K562 (cell line): ENCODE measurements around the gene NCOR2. TPM values are rescaled to one million over a fixed set of nuclear protein-coding genes. Genes with fewer than 3 reads are reported as not detected.
A peak's percentile ranks its signal among the peaks of the same experiment; 100 is the strongest.

Experiments
- CAMTA2 ChIP-seq: fragments of 250-450 bp; sonication (Bioruptor Pico); conservative IDR thresholded peaks from 2 replicates; pipeline ENCODE4 v1.5.1; 2022
- DDX20 ChIP-seq: fragments of 450-650 bp; IDR thresholded peaks from 2 replicates; pipeline ENCODE4 v1.6.1; 2016; ENCODE audit warnings: missing genetic modification characterization, low read depth, mild to moderate bottlenecking, missing compliant biosample characterization, moderate library complexity
- DMBX1 ChIP-seq: fragments of 250-450 bp; sonication (Bioruptor Pico); IDR thresholded peaks from 2 replicates; pipeline ENCODE4 v1.8.0; 2022; ENCODE audit warnings: inconsistent platforms, mild to moderate bottlenecking, moderate library complexity, borderline replicate concordance
- ESRRB ChIP-seq: fragments of 250-450 bp; sonication (Bioruptor Pico); IDR thresholded peaks from 2 replicates; pipeline ENCODE4 v1.5.0; 2020; ENCODE audit warnings: mild to moderate bottlenecking, moderate library complexity, borderline replicate concordance
- FUS ChIP-seq: fragments of 200-400 bp; formaldehyde crosslinking; optimal IDR thresholded peaks from 2 replicates; pipeline ENCODE3; 2017; ENCODE audit warnings: low read depth, low read length
- HDAC2 ChIP-seq: fragments of 450-650 bp; IDR thresholded peaks from 2 replicates; pipeline ENCODE4 v1.6.1; 2016; ENCODE audit warnings: mild to moderate bottlenecking
- JUND ChIP-seq, 2 experiments: IDR thresholded peaks; 2 replicates in 1 of 2; 3 replicates in 1 of 2; pipeline ENCODE4 v1.6.1; 2011; ENCODE audit warnings: borderline replicate concordance in 2 of 2, low read depth in 2 of 2, low read length in 2 of 2, improper control_type of control experiment in 1 of 2, missing biosample characterization in 1 of 2, missing genetic modification characterization in 1 of 2, missing genetic modification reagents in 1 of 2
- KAT7 ChIP-seq: sonication (generic); formaldehyde crosslinking; IDR thresholded peaks from 2 replicates; pipeline ENCODE4 v1.8.0; 2022; ENCODE audit warnings: missing genetic modification reagents, mild to moderate bottlenecking, borderline replicate concordance
- MECOM ChIP-seq: fragments of 250-450 bp; sonication (Bioruptor Pico); IDR thresholded peaks from 2 replicates; pipeline ENCODE4 v1.8.0; 2022; ENCODE audit warnings: inconsistent platforms
- PTBP1 ChIP-seq: fragments of 200-400 bp; formaldehyde crosslinking; IDR thresholded peaks from 2 replicates; pipeline ENCODE4 v1.6.1; 2017; ENCODE audit warnings: low read depth, low read length
- RB1 ChIP-seq: fragments of 450-650 bp; IDR thresholded peaks from 2 replicates; pipeline ENCODE4 v1.6.1; 2017; ENCODE audit warnings: low read depth, mild to moderate bottlenecking
- RBBP5 ChIP-seq: fragments of 200-600 bp; sonication (generic); IDR thresholded peaks from 2 replicates; pipeline ENCODE4 v1.6.1; 2012; ENCODE audit warnings: borderline replicate concordance, mild to moderate bottlenecking, low read length, control low read depth, inconsistent platforms; ENCODE audit not compliant: insufficient read depth, poor library complexity, severe bottlenecking
- RBM25 ChIP-seq: fragments of 200-400 bp; formaldehyde crosslinking; IDR thresholded peaks from 2 replicates; pipeline ENCODE4 v1.6.1; 2018; ENCODE audit warnings: low read length, low read depth, moderate library complexity; ENCODE audit not compliant: severe bottlenecking
- TBP ChIP-seq: optimal IDR thresholded peaks from 2 replicates; pipeline ENCODE3; 2011; ENCODE audit warnings: low read depth, low read length, improper control_type of control experiment
- ZNF224 ChIP-seq: sonication (generic); formaldehyde crosslinking; IDR thresholded peaks from 2 replicates; pipeline ENCODE4 v1.8.0; 2022; ENCODE audit warnings: mild to moderate bottlenecking, missing genetic modification reagents
- polyA plus RNA-seq, 8 experiments: library from polyadenylated mRNA; depleted of rRNA in 4 of 8; stranded (reverse) in 5 of 8; unstranded in 3 of 8; fragments of >200 nt; fragmentation: Nextera tagmentation in 2 of 8; fragmentation: Illumina TruSeq in 1 of 8; extraction: Ambion mirVana in 2 of 8; extraction: Trizol in 1 of 8; gene quantifications; 2 replicates each; pipeline versions ENCODE4 v1.2.1 to v1.2.3, GENCODE V29; 2011 to 2014; ENCODE audit warnings: inconsistent platforms in 1 of 8, missing spikeins in 1 of 8
- total RNA-seq, 7 experiments: library from RNA; depleted of rRNA in 6 of 7; stranded (reverse); fragments of >200 nt in 6 of 7; fragmentation: Illumina TruSeq in 2 of 7; extraction: Trizol in 2 of 7; gene quantifications; 2 replicates each; pipeline versions ENCODE4 v1.2.1 to v1.2.3, GENCODE V29; 2011 to 2021; ENCODE audit warnings: low replicate concordance in 1 of 7
- TF ChIP-seq, protein P1 (sequence below): IDR thresholded peaks from 3 replicates; pipeline ENCODE4 v1.6.1; 2011; ENCODE audit warnings: borderline replicate concordance, mild to moderate bottlenecking, moderate library complexity; ENCODE audit not compliant: insufficient read length; ENCODE audit errors: extremely low read depth
- TF ChIP-seq, protein P2 (sequence below): sonication (generic); formaldehyde crosslinking; IDR thresholded peaks from 2 replicates; pipeline ENCODE4 v1.8.1; 2023; ENCODE audit warnings: mild to moderate bottlenecking, missing genetic modification reagents
- TF ChIP-seq, protein P3 (sequence below), 2 experiments: IDR thresholded peaks; 2 replicates each; pipeline ENCODE4 v1.6.1; 2011; ENCODE audit warnings: borderline replicate concordance in 1 of 2, control low read depth in 1 of 2, low read depth in 1 of 2, low read length in 1 of 2, mild to moderate bottlenecking in 1 of 2, mixed read lengths in 1 of 2, moderate library complexity in 1 of 2; ENCODE audit not compliant: insufficient read depth in 1 of 2, insufficient read length in 1 of 2, poor library complexity in 1 of 2, severe bottlenecking in 1 of 2; ENCODE audit errors: extremely low read depth in 1 of 2

Gene NCOR2
- total and polyA plus RNA-seq, 9 of the 15 experiments (the other 6 are each of a cell fraction or from before 2014, with no cell fraction given), result 0.18 to 126 (median 8.4) TPM

DNA sequence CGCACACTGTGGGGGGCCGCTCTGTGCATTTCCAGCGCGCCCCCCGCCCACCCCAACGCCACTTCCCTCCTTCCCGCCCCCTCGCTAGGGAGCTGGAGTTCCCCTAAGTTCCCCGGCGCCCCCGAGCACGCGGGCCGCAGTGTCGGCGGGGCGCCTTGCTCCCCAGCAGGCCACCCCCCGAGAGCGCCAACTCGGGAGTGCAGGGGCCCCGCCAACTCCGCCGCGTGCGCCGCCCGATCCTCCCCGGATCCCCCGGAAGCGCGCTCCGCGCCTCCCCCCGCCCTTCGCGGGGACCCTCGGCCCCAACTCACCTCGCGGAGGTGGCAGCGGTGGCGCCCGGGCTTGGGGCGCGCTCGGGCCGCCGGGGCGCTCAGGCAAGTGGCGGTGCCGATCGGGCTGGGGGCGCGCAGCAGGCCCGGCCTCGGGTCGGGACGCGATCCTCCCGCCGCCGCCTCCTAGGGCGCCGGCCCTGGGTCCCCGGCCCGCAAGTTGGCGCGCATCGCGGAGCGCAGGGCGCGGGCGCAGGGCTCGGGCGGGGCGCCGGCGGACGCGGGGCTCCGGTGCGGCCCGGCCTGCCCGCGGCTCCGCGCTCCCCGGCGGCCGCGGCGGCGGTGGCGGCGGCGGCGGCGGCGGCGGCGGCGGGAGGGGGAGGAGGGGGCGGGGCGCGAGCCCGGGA, at the start of gene NCOR2 (continued):
- no peak for TF ChIP-seq PTBP1
- TF ChIP-seq RBBP5, result peak; percentile 68
- TF ChIP-seq CAMTA2 (CRISPR knock-in tag), result no peak
- TF ChIP-seq MECOM (CRISPR knock-in tag), result no peak
- TF ChIP-seq, protein P1, sequence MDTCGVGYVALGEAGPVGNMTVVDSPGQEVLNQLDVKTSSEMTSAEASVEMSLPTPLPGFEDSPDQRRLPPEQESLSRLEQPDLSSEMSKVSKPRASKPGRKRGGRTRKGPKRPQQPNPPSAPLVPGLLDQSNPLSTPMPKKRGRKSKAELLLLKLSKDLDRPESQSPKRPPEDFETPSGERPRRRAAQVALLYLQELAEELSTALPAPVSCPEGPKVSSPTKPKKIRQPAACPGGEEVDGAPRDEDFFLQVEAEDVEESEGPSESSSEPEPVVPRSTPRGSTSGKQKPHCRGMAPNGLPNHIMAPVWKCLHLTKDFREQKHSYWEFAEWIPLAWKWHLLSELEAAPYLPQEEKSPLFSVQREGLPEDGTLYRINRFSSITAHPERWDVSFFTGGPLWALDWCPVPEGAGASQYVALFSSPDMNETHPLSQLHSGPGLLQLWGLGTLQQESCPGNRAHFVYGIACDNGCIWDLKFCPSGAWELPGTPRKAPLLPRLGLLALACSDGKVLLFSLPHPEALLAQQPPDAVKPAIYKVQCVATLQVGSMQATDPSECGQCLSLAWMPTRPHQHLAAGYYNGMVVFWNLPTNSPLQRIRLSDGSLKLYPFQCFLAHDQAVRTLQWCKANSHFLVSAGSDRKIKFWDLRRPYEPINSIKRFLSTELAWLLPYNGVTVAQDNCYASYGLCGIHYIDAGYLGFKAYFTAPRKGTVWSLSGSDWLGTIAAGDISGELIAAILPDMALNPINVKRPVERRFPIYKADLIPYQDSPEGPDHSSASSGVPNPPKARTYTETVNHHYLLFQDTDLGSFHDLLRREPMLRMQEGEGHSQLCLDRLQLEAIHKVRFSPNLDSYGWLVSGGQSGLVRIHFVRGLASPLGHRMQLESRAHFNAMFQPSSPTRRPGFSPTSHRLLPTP, result no peak
- TF ChIP-seq, protein P2, sequence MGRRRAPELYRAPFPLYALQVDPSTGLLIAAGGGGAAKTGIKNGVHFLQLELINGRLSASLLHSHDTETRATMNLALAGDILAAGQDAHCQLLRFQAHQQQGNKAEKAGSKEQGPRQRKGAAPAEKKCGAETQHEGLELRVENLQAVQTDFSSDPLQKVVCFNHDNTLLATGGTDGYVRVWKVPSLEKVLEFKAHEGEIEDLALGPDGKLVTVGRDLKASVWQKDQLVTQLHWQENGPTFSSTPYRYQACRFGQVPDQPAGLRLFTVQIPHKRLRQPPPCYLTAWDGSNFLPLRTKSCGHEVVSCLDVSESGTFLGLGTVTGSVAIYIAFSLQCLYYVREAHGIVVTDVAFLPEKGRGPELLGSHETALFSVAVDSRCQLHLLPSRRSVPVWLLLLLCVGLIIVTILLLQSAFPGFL, result no peak
- TF ChIP-seq FUS, result no peak
- no peak for TF ChIP-seq DMBX1 (CRISPR knock-in tag)
- TF ChIP-seq HDAC2, result no peak
- TF ChIP-seq, protein P3, sequence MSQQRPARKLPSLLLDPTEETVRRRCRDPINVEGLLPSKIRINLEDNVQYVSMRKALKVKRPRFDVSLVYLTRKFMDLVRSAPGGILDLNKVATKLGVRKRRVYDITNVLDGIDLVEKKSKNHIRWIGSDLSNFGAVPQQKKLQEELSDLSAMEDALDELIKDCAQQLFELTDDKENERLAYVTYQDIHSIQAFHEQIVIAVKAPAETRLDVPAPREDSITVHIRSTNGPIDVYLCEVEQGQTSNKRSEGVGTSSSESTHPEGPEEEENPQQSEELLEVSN (IDR thresholded peaks at IDR 0.05; ENCODE audit: borderline replicate concordance in 1 of 2, extremely low read depth in 1 of 2, insufficient read depth in 1 of 2, insufficient read length in 1 of 2, low read depth in 1 of 2, low read length in 1 of 2, poor library complexity in 1 of 2, severe bottlenecking in 1 of 2), result peak in 1 of 2 experiments; percentile 72
- peak; percentile 64 for TF ChIP-seq RB1
- TF ChIP-seq TBP, result no peak
- TF ChIP-seq DDX20, result no peak
- peak; percentile 13 for TF ChIP-seq RBM25
- no peak for TF ChIP-seq ESRRB (CRISPR knock-in tag)
- no peak for TF ChIP-seq ZNF224
- TF ChIP-seq KAT7 (CRISPR knock-in tag), result no peak
- TF ChIP-seq JUND (IDR thresholded peaks at IDR 0.05; ENCODE audit: borderline replicate concordance, low read depth, low read length), result no peak
- TF ChIP-seq JUND (tag; IDR thresholded peaks at IDR 0.05; ENCODE audit: borderline replicate concordance, low read depth, low read length), result no peak
